Calu3 (cell line): ENCODE results near the gene INHBC. TPM values are rescaled to one million over a fixed set of nuclear protein-coding genes. Genes with fewer than 3 reads are reported as not detected.

Experiments used
- BruUV-seq: library from RNA; stranded (reverse); fragments of 400-500 nt; replicated peaks from 2 replicates; lab custom pipeline; 2021; lab: Mats Ljungman, UMichigan
- CTCF ChIA-PET: fragments of 300-600 bp; sonication (Branson Sonifier 250); formaldehyde crosslinking; loops from one replicate; lab custom pipeline; 2022; ENCODE audit warnings: antibody characterized with exemption; lab: Charles Lee
- DNase-seq: peaks from one replicate; pipeline ENCODE4 v3.0.0; 2022
- H3K27ac Mint-ChIP-seq: one replicate; pipeline ENCODE4 v1.8.0; 2022; ENCODE audit warnings: mixed read lengths; ENCODE audit not compliant: unreplicated experiment
- H3K27me3 Mint-ChIP-seq: one replicate; pipeline ENCODE4 v1.8.0; 2022; ENCODE audit warnings: mixed read lengths; ENCODE audit not compliant: unreplicated experiment
- H3K36me3 Mint-ChIP-seq: one replicate; pipeline ENCODE4 v1.8.0; 2022; ENCODE audit warnings: mild to moderate bottlenecking, moderate library complexity, mixed read lengths; ENCODE audit not compliant: insufficient read depth, unreplicated experiment
- H3K4me1 Mint-ChIP-seq: one replicate; pipeline ENCODE4 v1.8.0; 2022; ENCODE audit warnings: mild to moderate bottlenecking, low read depth, mixed read lengths; ENCODE audit not compliant: unreplicated experiment
- H3K4me3 Mint-ChIP-seq: one replicate; pipeline ENCODE4 v1.8.0; 2022; ENCODE audit warnings: mild to moderate bottlenecking, low read depth, moderate library complexity, mixed read lengths; ENCODE audit not compliant: unreplicated experiment
- H3K9me3 Mint-ChIP-seq: one replicate; pipeline ENCODE4 v1.8.0; 2022; ENCODE audit warnings: low read depth, mixed read lengths; ENCODE audit not compliant: unreplicated experiment
- intact Hi-C: fragments of 100-400 bp; cut with micrococcal nuclease; formaldehyde crosslinking; loops from one replicate; pipeline ENCODE4 v1.10.0; 2022; ENCODE audit not compliant: unreplicated experiment
- total RNA-seq: library from RNA; stranded (reverse); gene quantifications from 2 replicates; pipeline ENCODE4 v1.2.3, GENCODE V29; 2022
- TF ChIP-seq, protein P1 (sequence below): fragments of 200-600 bp; IDR thresholded peaks from one replicate; pipeline ENCODE4 v1.8.0; 2022; ENCODE audit warnings: antibody characterized with exemption; ENCODE audit not compliant: unreplicated experiment

INHBC gene
- total RNA-seq, 1 experiment from 2014 or later: not detected

DNA sequence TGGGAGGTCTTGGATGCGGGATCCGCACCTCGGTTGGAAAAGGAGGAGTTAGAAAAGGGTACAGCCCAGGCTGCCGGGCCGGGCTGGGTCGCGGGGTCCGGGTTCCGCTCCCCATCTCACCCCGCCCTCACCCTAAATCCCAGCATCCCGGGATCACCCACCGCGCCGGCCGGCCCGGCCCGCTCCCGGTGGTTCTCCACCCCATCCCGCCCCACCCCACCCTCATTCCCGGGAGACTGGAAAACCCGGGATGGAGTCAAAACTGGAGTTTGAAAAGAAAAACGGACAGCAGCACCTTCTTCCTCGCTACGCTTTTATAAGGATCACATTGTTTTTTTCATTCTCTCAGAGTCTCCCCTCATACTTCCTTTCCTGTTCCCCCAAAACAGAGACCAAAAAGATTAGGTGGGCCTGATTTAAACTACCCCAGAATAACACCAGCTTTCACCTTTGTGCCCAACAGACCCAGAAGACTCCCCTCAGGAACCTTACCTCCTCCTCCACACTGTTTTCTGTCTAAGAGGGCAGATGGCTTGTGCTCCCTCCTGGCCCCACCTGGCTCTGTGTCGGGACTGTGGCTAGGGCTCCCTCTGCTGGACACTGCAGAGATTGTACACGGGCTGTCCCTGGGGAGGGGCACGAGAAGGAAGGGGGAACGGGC is 27.8 kb downstream of the INHBC start:
- TF ChIP-seq, protein P1, sequence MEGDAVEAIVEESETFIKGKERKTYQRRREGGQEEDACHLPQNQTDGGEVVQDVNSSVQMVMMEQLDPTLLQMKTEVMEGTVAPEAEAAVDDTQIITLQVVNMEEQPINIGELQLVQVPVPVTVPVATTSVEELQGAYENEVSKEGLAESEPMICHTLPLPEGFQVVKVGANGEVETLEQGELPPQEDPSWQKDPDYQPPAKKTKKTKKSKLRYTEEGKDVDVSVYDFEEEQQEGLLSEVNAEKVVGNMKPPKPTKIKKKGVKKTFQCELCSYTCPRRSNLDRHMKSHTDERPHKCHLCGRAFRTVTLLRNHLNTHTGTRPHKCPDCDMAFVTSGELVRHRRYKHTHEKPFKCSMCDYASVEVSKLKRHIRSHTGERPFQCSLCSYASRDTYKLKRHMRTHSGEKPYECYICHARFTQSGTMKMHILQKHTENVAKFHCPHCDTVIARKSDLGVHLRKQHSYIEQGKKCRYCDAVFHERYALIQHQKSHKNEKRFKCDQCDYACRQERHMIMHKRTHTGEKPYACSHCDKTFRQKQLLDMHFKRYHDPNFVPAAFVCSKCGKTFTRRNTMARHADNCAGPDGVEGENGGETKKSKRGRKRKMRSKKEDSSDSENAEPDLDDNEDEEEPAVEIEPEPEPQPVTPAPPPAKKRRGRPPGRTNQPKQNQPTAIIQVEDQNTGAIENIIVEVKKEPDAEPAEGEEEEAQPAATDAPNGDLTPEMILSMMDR: peak; percentile 89
- peak overlapping the region; percentile 13 for H3K27ac Mint-ChIP-seq
- no TSS peak for BruUV-seq
- no peaks in the 10 kb centered on the region for H3K9me3 Mint-ChIP-seq
- peaks cover 78% of the 10 kb centered on the region for H3K27me3 Mint-ChIP-seq
- DNase-seq: peak; percentile 94
- peak overlapping the region; percentile 74 for H3K4me3 Mint-ChIP-seq
- peaks cover 33% of the 10 kb centered on the region for H3K4me1 Mint-ChIP-seq
- CTCF ChIA-PET: no interaction called here
- peaks cover 31% of the 10 kb centered on the region for H3K36me3 Mint-ChIP-seq
- intact Hi-C loops: no loop called here

DNA sequence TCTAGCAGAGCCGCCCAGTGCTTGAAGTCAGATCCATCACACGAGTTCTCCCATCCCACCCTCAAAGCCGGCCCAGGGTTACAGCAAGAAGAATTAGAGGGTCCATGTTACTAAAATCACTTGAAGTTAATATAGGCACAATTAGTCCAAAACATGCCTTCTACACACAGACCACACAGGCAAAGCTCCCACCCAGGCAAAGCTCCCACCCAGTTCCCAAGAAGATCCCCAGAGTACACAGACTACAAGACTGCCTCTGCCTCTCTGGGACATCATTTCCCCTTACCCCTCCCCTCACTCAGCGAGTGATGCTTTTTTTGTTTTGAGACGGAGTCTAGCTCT is 28.3 kb downstream of the INHBC start:
- peaks cover 83% of the 10 kb centered on the region for H3K27me3 Mint-ChIP-seq
- TF ChIP-seq, protein P1: no peak
- H3K4me3 Mint-ChIP-seq: peak overlapping the region; percentile 74
- peaks cover 26% of the 10 kb centered on the region for H3K36me3 Mint-ChIP-seq
- BruUV-seq: no TSS peak
- no peak for DNase-seq
- no peaks in the 10 kb centered on the region for H3K9me3 Mint-ChIP-seq
- CTCF ChIA-PET: no interaction called here
- peak overlapping the region; percentile 13 for H3K27ac Mint-ChIP-seq
- intact Hi-C loops: no loop called here
- H3K4me1 Mint-ChIP-seq: peaks cover 28% of the 10 kb centered on the region

DNA sequence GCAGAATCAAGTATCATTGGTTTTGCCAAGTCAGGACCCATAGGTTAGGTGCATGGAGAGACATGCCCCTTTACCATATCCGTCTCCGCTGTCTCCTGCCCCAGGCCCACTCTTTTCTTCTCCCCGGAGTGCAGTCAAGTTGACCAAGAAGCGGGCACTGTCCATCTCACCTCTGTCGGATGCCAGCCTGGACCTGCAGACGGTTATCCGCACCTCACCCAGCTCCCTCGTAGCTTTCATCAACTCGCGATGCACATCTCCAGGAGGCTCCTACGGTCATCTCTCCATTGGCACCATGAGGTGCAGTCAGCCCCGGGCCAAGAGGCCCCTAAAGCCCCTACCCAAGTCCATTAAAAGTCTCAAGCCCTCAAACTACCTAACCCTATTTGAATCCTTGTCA is 30.0 kb downstream of the INHBC start:
- H3K27ac Mint-ChIP-seq: no peak overlapping the region

DNA sequence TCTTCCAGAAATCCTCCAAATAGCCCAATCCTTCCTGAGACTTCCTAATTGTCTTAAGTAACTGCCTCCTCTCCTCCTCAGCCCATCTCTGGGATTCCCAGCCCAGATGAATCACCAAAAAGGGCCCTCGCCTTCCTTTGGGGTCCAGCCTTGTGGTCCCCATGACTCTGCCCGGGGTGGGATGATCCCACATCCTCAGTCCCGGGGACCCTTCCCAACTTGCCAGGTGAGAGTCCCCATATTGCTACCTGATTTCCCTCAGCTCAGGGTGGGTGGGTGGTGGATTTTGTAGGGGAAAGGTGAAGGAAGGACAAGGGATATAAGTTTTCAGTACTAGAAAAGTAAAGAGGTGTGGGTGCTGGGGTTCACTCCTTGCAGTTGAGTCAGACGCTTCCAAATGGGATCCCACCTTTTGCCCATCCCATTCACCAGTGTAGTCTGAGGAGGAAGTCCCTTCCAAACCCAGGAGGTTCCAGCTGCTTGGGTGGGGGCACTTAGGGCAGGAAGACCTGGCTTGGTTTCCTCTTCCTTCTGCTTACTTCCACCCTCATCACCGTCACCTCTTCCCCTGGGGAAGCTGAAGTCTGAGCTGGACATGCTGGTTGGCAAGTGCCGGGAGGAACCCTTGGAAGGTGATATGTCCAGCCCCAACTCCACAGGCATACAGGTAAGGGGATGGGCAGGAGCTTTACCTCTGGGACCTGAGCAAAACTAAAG is 30.6 kb downstream of the INHBC start:
- Mint-ChIP-seq H3K9me3 (no peaks in the 10 kb centered on the region), H3K4me3 (no peak overlapping the region), H3K4me1 (peaks cover 10% of the 10 kb centered on the region), H3K36me3 (peaks cover 10% of the 10 kb centered on the region), H3K27ac (no peak overlapping the region), H3K27me3 (peaks cover 100% of the 10 kb centered on the region)
- intact Hi-C loops: no loop called here
- BruUV-seq: no TSS peak
- DNase-seq: no peak
- CTCF ChIA-PET: interaction anchor here (0.7 to 0.8 kb wide), 2 partner anchors 10 to 19 kb away, joined by 3 to 5 read pairs; partner anchors contain the start of gene INHBE
- TF ChIP-seq, protein P1: no peak

More for the DNA sequence above, 30.0 kb downstream of the INHBC start:
- CTCF ChIA-PET: interaction anchor here (0.7 kb wide), 1 partner anchor 19 kb away, joined by 5 read pairs; no protein-coding TSS in a partner anchor
- intact Hi-C loops: no loop called here
- no TSS peak for BruUV-seq
- Mint-ChIP-seq H3K27me3 (peaks cover 100% of the 10 kb centered on the region), H3K36me3 (peaks cover 15% of the 10 kb centered on the region), H3K4me3 (no peak overlapping the region), H3K4me1 (peaks cover 12% of the 10 kb centered on the region), H3K9me3 (no peaks in the 10 kb centered on the region)
- no peak for DNase-seq
- TF ChIP-seq, protein P1: no peak
